K562 (cell line): ENCODE data around the gene RNF224.

ENCODE experiments used
- DMBX1 ChIP-seq: fragments of 250-450 bp; sonication (Bioruptor Pico); IDR thresholded peaks from 2 replicates; pipeline ENCODE4 v1.8.0; 2022; ENCODE audit warnings: inconsistent platforms, mild to moderate bottlenecking, moderate library complexity, borderline replicate concordance
- EZH2 ChIP-seq: IDR thresholded peaks from 2 replicates; pipeline ENCODE4 v1.6.1; 2012; ENCODE audit warnings: low read depth, mild to moderate bottlenecking, inconsistent platforms, low read length, borderline replicate concordance
- FOXA3 ChIP-seq, 2 experiments: fragments of 450-650 bp in 1 of 2; sonication (generic) in 1 of 2; formaldehyde crosslinking; IDR thresholded peaks in 1 of 2; conservative IDR thresholded peaks in 1 of 2; 2 replicates each; pipeline versions ENCODE4 v1.4.0 to v1.8.0; 2020 to 2022; ENCODE audit warnings: mild to moderate bottlenecking in 2 of 2, missing genetic modification reagents in 1 of 2
- MXI1 ChIP-seq: IDR thresholded peaks from 2 replicates; pipeline ENCODE4 v1.6.1; 2011; ENCODE audit warnings: low read depth, mild to moderate bottlenecking, improper control_type of control experiment, low read length
- MYNN ChIP-seq, 2 experiments: sonication (generic); formaldehyde crosslinking in 1 of 2; IDR thresholded peaks; 2 replicates each; pipeline versions ENCODE4 v1.5.0 to v1.6.1; 2016 to 2020; ENCODE audit warnings: antibody characterized with exemption in 1 of 2, missing genetic modification reagents in 1 of 2
- RAD21 ChIP-seq, 2 experiments: fragments of 250-450 bp in 1 of 2; fragments of 450-650 bp in 1 of 2; sonication (Bioruptor Pico) in 1 of 2; formaldehyde crosslinking in 1 of 2; IDR thresholded peaks in 1 of 2; conservative IDR thresholded peaks in 1 of 2; 2 replicates each; pipeline versions ENCODE4 v1.4.0 to v1.8.0; 2020 to 2022; ENCODE audit warnings: mild to moderate bottlenecking in 2 of 2, moderate library complexity in 1 of 2
- RBM17 ChIP-seq: fragments of 200-400 bp; formaldehyde crosslinking; IDR thresholded peaks from 2 replicates; pipeline ENCODE4 v1.6.1; 2017; ENCODE audit warnings: low read depth, mild to moderate bottlenecking, low read length, borderline replicate concordance
- RCOR1 ChIP-seq, 2 experiments: IDR thresholded peaks; 2 replicates each; pipeline ENCODE4 v1.6.1; 2012; ENCODE audit warnings: low read depth in 2 of 2, low read length in 2 of 2, borderline replicate concordance in 1 of 2, improper control_type of control experiment in 1 of 2
- SIN3A ChIP-seq, 2 experiments: fragments of 150-350 bp in 1 of 2; IDR thresholded peaks; 2 replicates each; pipeline ENCODE4 v1.6.1; 2011 to 2016; ENCODE audit warnings: borderline replicate concordance in 2 of 2, low read depth in 2 of 2, low read length in 2 of 2, mild to moderate bottlenecking in 2 of 2, moderate library complexity in 2 of 2; ENCODE audit not compliant: control insufficient read depth in 1 of 2
- YBX1 ChIP-seq: fragments of 450-650 bp; IDR thresholded peaks from 2 replicates; pipeline ENCODE4 v1.7.1; 2016; ENCODE audit warnings: mild to moderate bottlenecking
- ZBTB1 ChIP-seq: sonication (generic); formaldehyde crosslinking; IDR thresholded peaks from 2 replicates; pipeline ENCODE4 v1.8.1; 2023; ENCODE audit warnings: missing genetic modification reagents, low read depth, mild to moderate bottlenecking, borderline replicate concordance
- ZNF76 ChIP-seq: fragments of 250-450 bp; sonication (Bioruptor Pico); IDR thresholded peaks from 2 replicates; pipeline ENCODE4 v1.4.0; 2020; ENCODE audit warnings: mild to moderate bottlenecking, moderate library complexity, borderline replicate concordance
- TF ChIP-seq, protein P1 (sequence below), 2 experiments: fragments of 450-650 bp; formaldehyde crosslinking in 1 of 2; IDR thresholded peaks; 2 replicates each; pipeline versions ENCODE4 v1.4.0 to v1.6.1; 2014 to 2020; ENCODE audit warnings: mild to moderate bottlenecking in 2 of 2, borderline replicate concordance in 1 of 2, low read depth in 1 of 2
- TF ChIP-seq, protein P2 (sequence below): fragments of 250-450 bp; sonication (Bioruptor Pico); IDR thresholded peaks from 2 replicates; pipeline ENCODE4 v1.5.1; 2021; ENCODE audit warnings: mild to moderate bottlenecking

DNA sequence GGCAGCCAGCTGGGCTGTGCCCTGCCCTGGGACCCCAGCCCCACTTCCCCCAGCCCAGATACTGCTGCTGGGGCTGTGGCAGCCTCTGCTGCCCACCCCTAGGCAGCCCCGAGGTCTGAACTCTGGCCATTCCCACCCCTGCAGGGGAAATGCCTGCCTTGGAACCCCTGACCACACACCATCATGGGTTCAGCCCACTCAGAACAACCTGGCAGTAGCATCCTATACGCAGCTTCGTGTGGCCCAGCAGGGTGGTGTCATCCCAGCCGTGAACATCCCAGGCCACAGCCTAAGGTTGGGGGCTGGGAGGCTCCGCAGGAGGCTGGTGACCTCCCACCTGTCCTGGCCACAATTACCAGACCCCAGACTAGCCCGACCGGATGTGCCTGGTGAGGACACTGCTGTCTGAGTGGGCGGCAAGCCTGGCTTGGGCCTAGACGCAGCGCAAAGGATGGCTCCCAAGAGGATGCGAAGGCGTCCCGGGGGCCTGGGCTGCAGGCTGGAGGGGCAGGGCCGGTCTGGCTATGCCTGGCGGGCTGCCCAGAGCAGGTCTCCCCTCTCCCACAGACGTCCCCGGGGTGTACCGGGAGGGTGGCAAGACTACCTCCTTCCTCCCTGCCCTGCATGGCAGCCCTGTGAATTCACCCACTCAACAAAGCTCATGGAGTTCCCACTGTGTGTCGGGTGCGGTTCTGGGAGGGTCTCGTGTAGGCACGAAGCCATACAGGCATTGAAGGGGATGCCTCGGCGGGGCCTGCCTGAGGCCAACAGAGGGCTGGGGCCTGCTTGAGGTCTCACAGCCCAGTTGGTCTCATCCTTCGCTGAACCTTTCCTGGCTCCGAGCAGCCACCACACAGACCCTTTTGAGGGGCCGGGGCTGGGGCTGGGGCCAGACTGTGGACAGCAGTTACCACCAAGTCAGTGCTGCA is 1.9 kb downstream of the RNF224 start:
- no peak for TF ChIP-seq RCOR1 (IDR thresholded peaks at IDR 0.05; ENCODE audit: borderline replicate concordance in 1 of 2, low read depth in 2 of 2, low read length in 2 of 2)
- TF ChIP-seq ZBTB1 (CRISPR knock-in tag): no peak
- TF ChIP-seq SIN3A (IDR thresholded peaks at IDR 0.05; ENCODE audit: borderline replicate concordance in 2 of 2, control insufficient read depth in 1 of 2, low read depth in 2 of 2, low read length in 2 of 2): no peak
- TF ChIP-seq, protein P1, sequence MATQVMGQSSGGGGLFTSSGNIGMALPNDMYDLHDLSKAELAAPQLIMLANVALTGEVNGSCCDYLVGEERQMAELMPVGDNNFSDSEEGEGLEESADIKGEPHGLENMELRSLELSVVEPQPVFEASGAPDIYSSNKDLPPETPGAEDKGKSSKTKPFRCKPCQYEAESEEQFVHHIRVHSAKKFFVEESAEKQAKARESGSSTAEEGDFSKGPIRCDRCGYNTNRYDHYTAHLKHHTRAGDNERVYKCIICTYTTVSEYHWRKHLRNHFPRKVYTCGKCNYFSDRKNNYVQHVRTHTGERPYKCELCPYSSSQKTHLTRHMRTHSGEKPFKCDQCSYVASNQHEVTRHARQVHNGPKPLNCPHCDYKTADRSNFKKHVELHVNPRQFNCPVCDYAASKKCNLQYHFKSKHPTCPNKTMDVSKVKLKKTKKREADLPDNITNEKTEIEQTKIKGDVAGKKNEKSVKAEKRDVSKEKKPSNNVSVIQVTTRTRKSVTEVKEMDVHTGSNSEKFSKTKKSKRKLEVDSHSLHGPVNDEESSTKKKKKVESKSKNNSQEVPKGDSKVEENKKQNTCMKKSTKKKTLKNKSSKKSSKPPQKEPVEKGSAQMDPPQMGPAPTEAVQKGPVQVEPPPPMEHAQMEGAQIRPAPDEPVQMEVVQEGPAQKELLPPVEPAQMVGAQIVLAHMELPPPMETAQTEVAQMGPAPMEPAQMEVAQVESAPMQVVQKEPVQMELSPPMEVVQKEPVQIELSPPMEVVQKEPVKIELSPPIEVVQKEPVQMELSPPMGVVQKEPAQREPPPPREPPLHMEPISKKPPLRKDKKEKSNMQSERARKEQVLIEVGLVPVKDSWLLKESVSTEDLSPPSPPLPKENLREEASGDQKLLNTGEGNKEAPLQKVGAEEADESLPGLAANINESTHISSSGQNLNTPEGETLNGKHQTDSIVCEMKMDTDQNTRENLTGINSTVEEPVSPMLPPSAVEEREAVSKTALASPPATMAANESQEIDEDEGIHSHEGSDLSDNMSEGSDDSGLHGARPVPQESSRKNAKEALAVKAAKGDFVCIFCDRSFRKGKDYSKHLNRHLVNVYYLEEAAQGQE (IDR thresholded peaks at IDR 0.05; ENCODE audit: borderline replicate concordance): no peak
- TF ChIP-seq, protein P1 (CRISPR knock-in tag; IDR thresholded peaks at IDR 0.05; ENCODE audit: low read depth): no peak
- no peak for TF ChIP-seq MXI1
- no peak for TF ChIP-seq FOXA3 (CRISPR knock-in tag; conservative IDR thresholded peaks at IDR 0.05 in 1 of 2, IDR thresholded peaks at IDR 0.05 in 1 of 2)
- TF ChIP-seq DMBX1 (CRISPR knock-in tag): no peak
- no peak for TF ChIP-seq MYNN (IDR thresholded peaks at IDR 0.05)
- TF ChIP-seq MYNN (CRISPR knock-in tag; IDR thresholded peaks at IDR 0.05): no peak
- no peak for TF ChIP-seq YBX1
- no peak for TF ChIP-seq RAD21 (CRISPR knock-in tag; conservative IDR thresholded peaks at IDR 0.05 in 1 of 2, IDR thresholded peaks at IDR 0.05 in 1 of 2)
- TF ChIP-seq RBM17: no peak
- no peak for TF ChIP-seq EZH2
- no peak for TF ChIP-seq ZNF76 (CRISPR knock-in tag)
- TF ChIP-seq, protein P2, sequence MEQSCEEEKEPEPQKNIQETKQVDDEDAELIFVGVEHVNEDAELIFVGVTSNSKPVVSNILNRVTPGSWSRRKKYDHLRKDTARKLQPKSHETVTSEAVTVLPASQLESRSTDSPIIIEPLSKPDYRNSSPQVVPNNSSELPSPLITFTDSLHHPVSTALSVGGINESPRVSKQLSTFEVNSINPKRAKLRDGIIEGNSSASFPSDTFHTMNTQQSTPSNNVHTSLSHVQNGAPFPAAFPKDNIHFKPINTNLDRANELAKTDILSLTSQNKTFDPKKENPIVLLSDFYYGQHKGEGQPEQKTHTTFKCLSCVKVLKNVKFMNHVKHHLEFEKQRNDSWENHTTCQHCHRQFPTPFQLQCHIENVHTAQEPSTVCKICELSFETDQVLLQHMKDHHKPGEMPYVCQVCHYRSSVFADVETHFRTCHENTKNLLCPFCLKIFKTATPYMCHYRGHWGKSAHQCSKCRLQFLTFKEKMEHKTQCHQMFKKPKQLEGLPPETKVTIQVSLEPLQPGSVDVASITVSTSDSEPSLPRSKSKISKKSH: no peak
